ENCODE measurements around the gene DGKD.

DNA sequence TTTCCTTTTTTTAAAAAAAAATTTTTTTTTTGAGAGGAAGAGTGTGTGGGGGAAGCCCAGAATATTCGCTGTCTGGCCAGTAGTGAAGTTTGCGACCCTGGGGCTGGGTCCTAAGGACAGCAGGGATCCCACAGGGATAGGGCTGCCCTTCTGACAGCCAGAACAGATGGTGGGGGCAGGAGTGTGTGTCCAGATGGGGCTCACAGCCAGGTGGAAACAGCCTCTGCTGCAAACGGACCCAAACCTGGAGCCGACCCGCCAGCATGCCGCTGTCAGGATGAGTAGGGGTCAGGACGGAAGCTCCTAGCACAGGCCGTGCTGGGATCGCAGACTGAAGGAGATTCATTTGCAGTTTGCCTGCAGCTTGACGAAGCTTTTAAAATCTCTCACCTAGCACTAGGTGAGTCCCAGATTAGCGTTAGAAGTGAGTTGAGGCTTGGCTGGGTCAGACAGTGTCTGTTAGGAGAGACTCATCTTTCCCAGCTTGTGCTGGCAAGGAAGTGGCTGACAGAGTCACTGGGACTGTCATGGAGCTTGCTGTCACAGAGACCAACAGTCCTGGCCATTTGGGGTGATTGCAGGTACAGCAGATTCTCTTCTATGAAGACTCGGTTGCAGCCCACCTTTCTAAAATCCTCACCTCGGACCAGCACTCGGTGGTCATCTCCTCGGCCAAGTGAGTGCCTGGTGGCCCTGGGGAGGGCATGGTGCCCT, 93.4 kb downstream of the DGKD start:
- TF ChIP-seq, protein P1, sequence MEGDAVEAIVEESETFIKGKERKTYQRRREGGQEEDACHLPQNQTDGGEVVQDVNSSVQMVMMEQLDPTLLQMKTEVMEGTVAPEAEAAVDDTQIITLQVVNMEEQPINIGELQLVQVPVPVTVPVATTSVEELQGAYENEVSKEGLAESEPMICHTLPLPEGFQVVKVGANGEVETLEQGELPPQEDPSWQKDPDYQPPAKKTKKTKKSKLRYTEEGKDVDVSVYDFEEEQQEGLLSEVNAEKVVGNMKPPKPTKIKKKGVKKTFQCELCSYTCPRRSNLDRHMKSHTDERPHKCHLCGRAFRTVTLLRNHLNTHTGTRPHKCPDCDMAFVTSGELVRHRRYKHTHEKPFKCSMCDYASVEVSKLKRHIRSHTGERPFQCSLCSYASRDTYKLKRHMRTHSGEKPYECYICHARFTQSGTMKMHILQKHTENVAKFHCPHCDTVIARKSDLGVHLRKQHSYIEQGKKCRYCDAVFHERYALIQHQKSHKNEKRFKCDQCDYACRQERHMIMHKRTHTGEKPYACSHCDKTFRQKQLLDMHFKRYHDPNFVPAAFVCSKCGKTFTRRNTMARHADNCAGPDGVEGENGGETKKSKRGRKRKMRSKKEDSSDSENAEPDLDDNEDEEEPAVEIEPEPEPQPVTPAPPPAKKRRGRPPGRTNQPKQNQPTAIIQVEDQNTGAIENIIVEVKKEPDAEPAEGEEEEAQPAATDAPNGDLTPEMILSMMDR (IDR thresholded peaks at IDR 0.05; ENCODE audit: insufficient read depth, low read length, poor library complexity, severe bottlenecking) = no peak
- no peak for TF ChIP-seq EZH2phosphoT487 (conservative IDR thresholded peaks at IDR 0.05; ENCODE audit: low read length)
